ENCODE data around the gene MCHR1.

DNA sequence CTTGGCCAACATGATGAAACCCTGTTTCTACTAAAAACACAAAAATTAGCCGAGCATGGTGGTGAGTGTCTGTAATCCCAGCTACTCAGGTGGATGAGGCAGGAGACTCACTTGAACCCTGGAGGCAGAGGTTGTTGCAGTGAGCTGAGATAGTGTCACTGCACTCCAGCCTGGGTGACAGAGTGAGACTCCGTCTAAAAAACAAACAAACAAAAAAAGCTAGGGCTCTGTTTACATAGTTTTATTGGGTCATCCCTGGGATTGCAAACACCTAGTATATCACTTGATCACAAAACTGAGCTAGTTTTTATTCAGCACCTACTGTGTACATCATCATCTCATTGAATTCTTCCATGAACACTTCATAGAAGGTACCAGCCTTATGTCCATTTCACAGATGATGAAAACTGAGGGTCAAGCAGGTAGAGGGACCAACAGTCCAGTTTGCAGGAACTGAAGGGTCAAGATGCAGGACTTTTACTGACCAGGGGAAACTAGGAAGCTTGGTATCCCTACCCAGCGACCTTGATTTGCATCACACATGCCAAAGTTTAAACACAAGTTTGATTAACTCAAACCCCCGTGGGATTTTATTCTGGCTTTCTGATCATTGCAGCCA, 33.6 kb upstream of the MCHR1 start:
- TF ChIP-seq, protein P1, sequence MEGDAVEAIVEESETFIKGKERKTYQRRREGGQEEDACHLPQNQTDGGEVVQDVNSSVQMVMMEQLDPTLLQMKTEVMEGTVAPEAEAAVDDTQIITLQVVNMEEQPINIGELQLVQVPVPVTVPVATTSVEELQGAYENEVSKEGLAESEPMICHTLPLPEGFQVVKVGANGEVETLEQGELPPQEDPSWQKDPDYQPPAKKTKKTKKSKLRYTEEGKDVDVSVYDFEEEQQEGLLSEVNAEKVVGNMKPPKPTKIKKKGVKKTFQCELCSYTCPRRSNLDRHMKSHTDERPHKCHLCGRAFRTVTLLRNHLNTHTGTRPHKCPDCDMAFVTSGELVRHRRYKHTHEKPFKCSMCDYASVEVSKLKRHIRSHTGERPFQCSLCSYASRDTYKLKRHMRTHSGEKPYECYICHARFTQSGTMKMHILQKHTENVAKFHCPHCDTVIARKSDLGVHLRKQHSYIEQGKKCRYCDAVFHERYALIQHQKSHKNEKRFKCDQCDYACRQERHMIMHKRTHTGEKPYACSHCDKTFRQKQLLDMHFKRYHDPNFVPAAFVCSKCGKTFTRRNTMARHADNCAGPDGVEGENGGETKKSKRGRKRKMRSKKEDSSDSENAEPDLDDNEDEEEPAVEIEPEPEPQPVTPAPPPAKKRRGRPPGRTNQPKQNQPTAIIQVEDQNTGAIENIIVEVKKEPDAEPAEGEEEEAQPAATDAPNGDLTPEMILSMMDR (IDR thresholded peaks at IDR 0.05 in 4 of 5, conservative IDR thresholded peaks at IDR 0.05 in 1 of 5) = no peak
- TF ChIP-seq POLR2A (IDR thresholded peaks at IDR 0.05) = no peak

Measured in gastrocnemius medialis (tissue), 4 donors.